Endothelial cell of umbilical vein (primary cell): ENCODE measurements around the gene NPPA. TPM values are rescaled to one million over a fixed set of nuclear protein-coding genes. Genes with fewer than 3 reads are reported as not detected.

Source experiments
- BruUV-seq: library from RNA; stranded (reverse); fragments of 400-500 nt; replicated peaks from 2 replicates; lab custom pipeline; 2021; lab: Mats Ljungman, UMichigan
- CTCF ChIA-PET: fragments of 300-600, 350-600 bp; sonication (Branson Sonifier 250); formaldehyde crosslinking; loops from one replicate; lab custom pipeline; 2021; ENCODE audit warnings: antibody characterized with exemption, inconsistent platforms; lab: Charles Lee
- POLR2A ChIA-PET: fragments of 300-600, 350-600 bp; sonication (Branson Sonifier 250); formaldehyde crosslinking; loops from one replicate; lab custom pipeline; 2021; ENCODE audit warnings: antibody characterized with exemption, inconsistent platforms; lab: Charles Lee
- DNase-seq: peaks from one replicate; pipeline ENCODE4 v3.0.0-alpha.2; 2011; ENCODE audit warnings: low read depth, low spot score
- FAIRE-seq: peaks from 2 replicates; lab custom pipeline; 2011; peaks lifted over from hg19 to GRCh38; lab: Jason Lieb, UNC
- H2AFZ ChIP-seq: 2 replicates; pipeline ENCODE4 v1.6.0; 2012; ENCODE audit warnings: low read depth, low read length, control low read depth, inconsistent platforms
- H3K27ac ChIP-seq: 2 replicates; pipeline ENCODE4 v1.5.1; 2011; ENCODE audit warnings: low read depth, mild to moderate bottlenecking, control low read depth, low read length, moderate library complexity; ENCODE audit not compliant: insufficient read depth
- H3K27me3 ChIP-seq, 2 experiments: 2 replicates each; pipeline versions ENCODE4 v1.6.0 to v1.6.1; 2011; ENCODE audit warnings: low read length in 2 of 2, mixed read lengths in 1 of 2; ENCODE audit not compliant: control insufficient read depth in 2 of 2, insufficient read depth in 2 of 2
- H3K36me3 ChIP-seq, 2 experiments: 2 replicates in 1 of 2; 3 replicates in 1 of 2; pipeline ENCODE4 v1.5.1; 2011; ENCODE audit warnings: low read length in 2 of 2, mild to moderate bottlenecking in 1 of 2, moderate library complexity in 1 of 2; ENCODE audit not compliant: control insufficient read depth in 2 of 2, insufficient read depth in 2 of 2; ENCODE audit errors: extremely low read depth in 1 of 2
- H3K4me1 ChIP-seq: 3 replicates; pipeline ENCODE4 v1.5.1; 2011; ENCODE audit warnings: mild to moderate bottlenecking, low read length; ENCODE audit not compliant: control insufficient read depth, insufficient read depth; ENCODE audit errors: extremely low read depth
- H3K4me2 ChIP-seq: 2 replicates; pipeline ENCODE4 v1.6.1; 2011; ENCODE audit warnings: low read length, control low read depth, mixed read lengths; ENCODE audit not compliant: insufficient read depth
- H3K4me3 ChIP-seq, 3 experiments: fragments of 200-600 bp in 1 of 3; sonication (generic), shearing (Covaris generic) in 1 of 3; replicated peaks in 1 of 3; 2 replicates each; pipeline ENCODE4 v1.5.1; 2011 to 2016; ENCODE audit warnings: control low read depth in 3 of 3, low read length in 3 of 3, mild to moderate bottlenecking in 2 of 3, inconsistent platforms in 1 of 3, low read depth in 1 of 3, moderate library complexity in 1 of 3; ENCODE audit not compliant: insufficient read depth in 1 of 3
- H3K79me2 ChIP-seq: 2 replicates; pipeline ENCODE4 v1.6.0; 2012; ENCODE audit warnings: low read length, inconsistent platforms; ENCODE audit not compliant: control insufficient read depth, insufficient read depth
- H3K9ac ChIP-seq: replicated peaks from 2 replicates; pipeline ENCODE3; 2011; ENCODE audit warnings: low read length, control low read depth; ENCODE audit not compliant: insufficient read depth; ENCODE audit errors: extremely low read depth
- H3K9me1 ChIP-seq: replicated peaks from 3 replicates; pipeline ENCODE4 v1.6.0; 2011; ENCODE audit warnings: mild to moderate bottlenecking, low read length; ENCODE audit not compliant: control insufficient read depth, insufficient read depth; ENCODE audit errors: extremely low read depth
- H3K9me3 ChIP-seq: replicated peaks from 2 replicates; pipeline ENCODE4 v1.5.1; 2012; ENCODE audit warnings: low read length, inconsistent platforms; ENCODE audit not compliant: control insufficient read depth, insufficient read depth
- H4K20me1 ChIP-seq: replicated peaks from 2 replicates; pipeline ENCODE3; 2011; ENCODE audit warnings: mild to moderate bottlenecking, low read length; ENCODE audit not compliant: control insufficient read depth, insufficient read depth; ENCODE audit errors: extremely low read depth
- CTCF ChIP-seq, 2 donors: IDR thresholded peaks; 1 replicate in 1 of 2; 2 replicates in 1 of 2; pipeline ENCODE4 v1.5.1; 2011; ENCODE audit warnings: low read length in 2 of 2, mild to moderate bottlenecking in 2 of 2, moderate library complexity in 2 of 2, control low read depth in 1 of 2, inconsistent platforms in 1 of 2, low read depth in 1 of 2; ENCODE audit not compliant: insufficient read depth in 1 of 2; ENCODE audit errors: extremely low read depth in 1 of 2
- EZH2 ChIP-seq: IDR thresholded peaks from 2 replicates; pipeline ENCODE4 v1.6.1; 2012; ENCODE audit warnings: borderline replicate concordance, low read depth, mild to moderate bottlenecking, moderate library complexity, low read length, inconsistent platforms; ENCODE audit not compliant: severe bottlenecking
- FOS ChIP-seq: IDR thresholded peaks from 2 replicates; pipeline ENCODE4 v1.6.1; 2011; ENCODE audit warnings: mild to moderate bottlenecking, low read length, moderate library complexity, borderline replicate concordance; ENCODE audit not compliant: insufficient read depth
- GATA2 ChIP-seq: IDR thresholded peaks from 2 replicates; pipeline ENCODE4 v1.7.0; 2011; ENCODE audit warnings: low read depth, mild to moderate bottlenecking, moderate library complexity, mixed read lengths, low read length; ENCODE audit not compliant: insufficient read length, insufficient read depth
- JUN ChIP-seq: IDR thresholded peaks from 2 replicates; pipeline ENCODE4 v1.6.1; 2011; ENCODE audit warnings: borderline replicate concordance, low read depth; ENCODE audit not compliant: insufficient read length, insufficient read depth
- MAX ChIP-seq: IDR thresholded peaks from 2 replicates; pipeline ENCODE4 v1.6.1; 2011; ENCODE audit not compliant: insufficient read depth, insufficient read length
- MYC ChIP-seq: IDR thresholded peaks from one replicate; pipeline ENCODE4 v1.6.1; 2011; ENCODE audit warnings: mild to moderate bottlenecking, low read depth, low read length
- POLR2A ChIP-seq: IDR thresholded peaks from 2 replicates; pipeline ENCODE4 v1.6.1; 2012; ENCODE audit warnings: low read depth, mild to moderate bottlenecking, control low read depth, low read length
- POLR2AphosphoS5 ChIP-seq: IDR thresholded peaks from 2 replicates; pipeline ENCODE4 v1.6.1; 2012; ENCODE audit warnings: low read depth, mild to moderate bottlenecking, control low read depth, low read length, moderate library complexity; ENCODE audit not compliant: insufficient read depth
- dilution Hi-C: fragments of 300-500 bp; cut with MboI; formaldehyde crosslinking; loops from one replicate; pipeline ENCODE4 v1.15.0; 2019; ENCODE audit warnings: low sequenced_read_pairs; ENCODE audit not compliant: extremely low pct_ligation_motif_present
- intact Hi-C: fragments of 100-400 bp; cut with micrococcal nuclease; formaldehyde crosslinking; loops from one replicate; pipeline ENCODE4 v1.10.0; 2022
- polyA plus RNA-seq, 4 experiments: library from polyadenylated mRNA; depleted of rRNA in 3 of 4; stranded (reverse) in 3 of 4; unstranded in 1 of 4; fragments of >200 nt; gene quantifications; 2 replicates each; pipeline versions ENCODE4 v1.2.1 to v1.2.3, GENCODE V29; 2011 to 2012; ENCODE audit warnings: missing spikeins in 1 of 4
- total RNA-seq: library from RNA; stranded (reverse); gene quantifications from 2 replicates; pipeline ENCODE4 v1.2.3, GENCODE V29; 2021

The NPPA gene
- total and polyA plus RNA-seq, 2 donors (not counting 3 experiments of a cell fraction or from before 2014, with no cell fraction given): not detected

- Histone ChIP-seq H4K20me1 (no peaks in the 10 kb centered on the region), H3K27ac (no peak overlapping the region), H3K9me1 (no peaks in the 10 kb centered on the region), H3K9me3 (no peaks in the 10 kb centered on the region), H2AFZ (no peak overlapping the region), H3K9ac (no peak overlapping the region), H3K4me2 (no peak overlapping the region), H3K4me1 (peaks cover 51% of the 10 kb centered on the region), H3K27me3 (no peaks in the 10 kb centered on the region), H3K4me3 (no peak overlapping the region), H3K79me2 (peaks cover 3% of the 10 kb centered on the region), H3K36me3 (peaks cover 2 to 23% of the 10 kb centered on the region in 2 experiments)
- DNase-seq (no peak), FAIRE-seq (no peak)
- ChIA-PET CTCF (no interaction called here), POLR2A (no interaction called here)
- dilution Hi-C loops (no loop called here), intact Hi-C loops (loop anchor here (10.0 kb wide), 1 partner anchor 525 kb away; the partner anchor contains the start of gene UBIAD1)
- TF ChIP-seq POLR2A: no peak
- TF ChIP-seq POLR2AphosphoS5: no peak
- TF ChIP-seq MYC: no peak
- TF ChIP-seq EZH2: no peak
- no peak for TF ChIP-seq CTCF (IDR thresholded peaks at IDR 0.05; ENCODE audit: extremely low read depth in 1 of 2, insufficient read depth in 1 of 2, low read depth in 1 of 2, low read length in 2 of 2)
- no TSS peak for BruUV-seq
Measured at GRCh38 chr1:11799896-11800295, 47.7 kb downstream of the NPPA start.

DNA sequence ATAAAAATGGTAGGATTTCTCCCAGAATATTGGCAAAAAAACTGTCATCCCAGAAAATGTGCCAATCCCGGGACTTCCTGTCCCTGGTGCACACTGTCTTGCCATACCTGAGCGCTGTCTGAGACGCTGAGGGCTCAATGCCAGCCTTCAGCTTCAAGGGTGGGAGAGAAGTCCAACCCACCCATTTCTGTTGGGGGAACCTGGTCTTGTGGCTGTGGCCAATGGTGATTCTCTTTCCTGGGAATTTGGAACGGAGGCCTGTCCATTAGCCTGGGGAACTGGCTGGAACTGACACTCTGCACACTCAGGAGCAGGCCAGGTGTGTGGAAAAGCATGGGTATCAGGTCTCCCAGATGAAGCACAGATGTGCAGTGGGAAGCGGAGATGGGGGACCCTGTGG, 48.5 kb downstream of the NPPA start:
- dilution Hi-C loops (no loop called here), intact Hi-C loops (no loop called here)
- no peak overlapping the region for H3K4me3 ChIP-seq
- BruUV-seq: no TSS peak
- peaks cover 44% of the 10 kb centered on the region for H3K4me1 ChIP-seq
- ChIA-PET POLR2A (no interaction called here), CTCF (no interaction called here)
- no peak for TF ChIP-seq POLR2AphosphoS5
- no peak for TF ChIP-seq POLR2A
- TF ChIP-seq JUN: no peak
- TF ChIP-seq FOS: no peak
- TF ChIP-seq EZH2: no peak
- no peak for TF ChIP-seq GATA2
- no peak for TF ChIP-seq MYC
- no peak for TF ChIP-seq MAX
- TF ChIP-seq CTCF (IDR thresholded peaks at IDR 0.05; ENCODE audit: extremely low read depth in 1 of 2, insufficient read depth in 1 of 2, low read depth in 1 of 2, low read length in 2 of 2): no peak
- H3K9me3 ChIP-seq: no peaks in the 10 kb centered on the region
- no peak overlapping the region for H3K9ac ChIP-seq
- no peaks in the 10 kb centered on the region for H4K20me1 ChIP-seq
- H3K4me2 ChIP-seq: no peak overlapping the region
- no peak overlapping the region for H3K27ac ChIP-seq
- H3K79me2 ChIP-seq: peaks cover 3% of the 10 kb centered on the region
- DNase-seq (no peak), FAIRE-seq (no peak)
- H3K9me1 ChIP-seq: no peaks in the 10 kb centered on the region
- no peak overlapping the region for H2AFZ ChIP-seq
- no peaks in the 10 kb centered on the region for H3K27me3 ChIP-seq
- peaks cover 2 to 30% of the 10 kb centered on the region in 2 experiments for H3K36me3 ChIP-seq
